Measurements from ENCODE around the gene MRPL43. TPM values are rescaled to one million over a fixed set of nuclear protein-coding genes. Genes with fewer than 3 reads are reported as not detected.

The MRPL43 gene
- polyA plus RNA-seq, 1 donor: 73.6 TPM

GRCh38 chr10:100968062-100968736 lies 19.1 kb downstream of the MRPL43 start:
- no peak for DNase-seq (ENCODE audit: low read depth)

GRCh38 chr10:100967332-100967731 lies 20.0 kb downstream of the MRPL43 start:
- no peak for DNase-seq (ENCODE audit: low read depth)

GRCh38 chr10:100966887-100967286 lies 20.4 kb downstream of the MRPL43 start:
- DNase-seq (ENCODE audit: low read depth): no peak

- DNase-seq (ENCODE audit: low read depth): no peak
These were observed 21.5 kb downstream of the MRPL43 start for GRCh38 chr10:100965820-100966219.

GRCh38 chr10:100963826-100964225 lies 23.5 kb downstream of the MRPL43 start:
- no peak for DNase-seq (ENCODE audit: low read depth)

GRCh38 chr10:100962351-100963080 lies 24.8 kb downstream of the MRPL43 start:
- no peak for DNase-seq (ENCODE audit: low read depth)

- DNase-seq (ENCODE audit: low read depth): no peak
These were observed 27.0 kb downstream of the MRPL43 start for GRCh38 chr10:100960251-100960650.

- DNase-seq (ENCODE audit: low read depth): no peak
These were observed 38.4 kb downstream of the MRPL43 start for GRCh38 chr10:100948916-100949315.

GRCh38 chr10:100945754-100946153 lies 41.5 kb downstream of the MRPL43 start:
- DNase-seq (ENCODE audit: low read depth): no peak

GRCh38 chr10:100943508-100943907 lies 43.8 kb downstream of the MRPL43 start:
- DNase-seq (ENCODE audit: low read depth): no peak

GRCh38 chr10:100942229-100942628 lies 45.1 kb downstream of the MRPL43 start:
- no peak for DNase-seq (ENCODE audit: low read depth)

GRCh38 chr10:100939763-100940344 lies 47.4 kb downstream of the MRPL43 start:
- DNase-seq (ENCODE audit: low read depth): no peak

Other genes with a start within 250 kb of the MRPL43 start
- gene PAX2, start 241.9 kb downstream of the MRPL43 start, polyA plus RNA-seq (ENCODE audit: insufficient read length): not detected
- gene SLF2, start 74.5 kb downstream of the MRPL43 start, polyA plus RNA-seq (ENCODE audit: insufficient read length): 87.6 TPM
- gene SEMA4G, start 18.0 kb downstream of the MRPL43 start, polyA plus RNA-seq (ENCODE audit: insufficient read length): 6.7 TPM
- 9.3 TPM for gene TWNK, start within 50 bp of the MRPL43 start, polyA plus RNA-seq (ENCODE audit: insufficient read length)
- 60.9 TPM for gene LZTS2, start 12.3 kb upstream of the MRPL43 start, polyA plus RNA-seq (ENCODE audit: insufficient read length)
- gene PDZD7, start 43.6 kb upstream of the MRPL43 start, polyA plus RNA-seq (ENCODE audit: insufficient read length): 1.6 TPM
- 22.5 TPM for gene SFXN3, start 43.7 kb upstream of the MRPL43 start, polyA plus RNA-seq (ENCODE audit: insufficient read length)
- gene KAZALD1, start 74.5 kb upstream of the MRPL43 start, polyA plus RNA-seq (ENCODE audit: insufficient read length): 28.0 TPM
- gene TLX1, start 143.8 kb upstream of the MRPL43 start, polyA plus RNA-seq (ENCODE audit: insufficient read length): not detected
- 9.6 TPM for gene LBX1, start 242.0 kb upstream of the MRPL43 start, polyA plus RNA-seq (ENCODE audit: insufficient read length)